ENCODE results near the gene THAP10. TPM values are rescaled to one million over a fixed set of nuclear protein-coding genes. Genes with fewer than 3 reads are reported as not detected.
A peak's percentile ranks its signal among the peaks of the same experiment; 100 is the strongest.

THAP10 gene
- total RNA-seq, 1 experiment from 2014 or later, result 2.5 TPM

GRCh38 chr15:70833422-70833821 is 58.8 kb downstream of the THAP10 start:
- H3K79me2 ChIP-seq (ENCODE audit: insufficient read depth, low read length), result no peaks in the 10 kb centered on the region
- H3K4me1 ChIP-seq (ENCODE audit: insufficient read depth, low read length), result peaks cover 7% of the 10 kb centered on the region; the same call in 1 of the 2 replicates
- no peak overlapping the region for H3K27ac ChIP-seq (ENCODE audit: insufficient read length, low read depth, low read length)
- H3K27me3 Mint-ChIP-seq (ENCODE audit: low read depth), result no peaks in the 10 kb centered on the region
- H3K9me3 Mint-ChIP-seq, result no peaks in the 10 kb centered on the region; a peak in 1 of 5 replicates
- H3K4ac ChIP-seq (ENCODE audit: low read depth, low read length), result no peak overlapping the region
- no peak overlapping the region for H4K91ac ChIP-seq (ENCODE audit: insufficient read length, low read depth, low read length)
- H2BK20ac ChIP-seq (ENCODE audit: low read depth, low read length, poor library complexity, severe bottlenecking), result no peak overlapping the region
- no peak overlapping the region for H4K8ac ChIP-seq (replicated peaks; ENCODE audit: insufficient read length, low read depth, low read length)
- peak overlapping the region in 2 of 3 experiments; percentile 88 to 96; a peak in 2 of 7 replicates for H3K27ac Mint-ChIP-seq
- H2AFZ ChIP-seq (ENCODE audit: low read length), result no peak overlapping the region
- peaks cover 6% of the 10 kb centered on the region for H3K9me3 ChIP-seq (ENCODE audit: control insufficient read depth, low read depth, low read length)
- TF ChIP-seq CTCF (conservative IDR thresholded peaks at IDR 0.05), result no peak
- no peaks in the 10 kb centered on the region for H3K23me2 ChIP-seq (ENCODE audit: insufficient read length, low read depth, low read length, poor library complexity, severe bottlenecking)
- H3K14ac ChIP-seq (ENCODE audit: insufficient read depth, low read length), result no peak overlapping the region
- no peak overlapping the region for H2AK5ac ChIP-seq (ENCODE audit: insufficient read length, low read length)
- no peak for DNase-seq
- no peaks in the 10 kb centered on the region for H3K27me3 ChIP-seq (ENCODE audit: insufficient read depth, low read length)
- no peak overlapping the region for H3K9ac ChIP-seq (ENCODE audit: extremely low read depth, insufficient read length, low read length)
- H3K79me1 ChIP-seq (ENCODE audit: insufficient read depth, low read depth, low read length, poor library complexity, severe bottlenecking), result no peaks in the 10 kb centered on the region
- no peaks in the 10 kb centered on the region for H4K20me1 ChIP-seq (ENCODE audit: control insufficient read depth, insufficient read depth, insufficient read length)
- H3K4me2 ChIP-seq (ENCODE audit: insufficient read depth, insufficient read length, low read length), result no peak overlapping the region
- peaks cover 9 to 17% of the 10 kb centered on the region in 2 experiments for H3K4me1 Mint-ChIP-seq
- no peak overlapping the region for H3K18ac ChIP-seq (ENCODE audit: insufficient read length, low read depth, low read length)
- H2BK120ac ChIP-seq (ENCODE audit: low read depth, low read length, poor library complexity, severe bottlenecking), result no peak overlapping the region
- H2BK12ac ChIP-seq (ENCODE audit: insufficient read length, low read depth, low read length), result no peak overlapping the region
- H4K5ac ChIP-seq (ENCODE audit: insufficient read length, low read depth, low read length), result no peak overlapping the region
- no peak overlapping the region for H3K4me3 Mint-ChIP-seq
- no peak overlapping the region for H2BK15ac ChIP-seq (ENCODE audit: low read depth, low read length)
- H3T11ph ChIP-seq (ENCODE audit: low read length), result no peak overlapping the region
- H3K36me3 Mint-ChIP-seq (ENCODE audit: insufficient read depth in 1 of 3, low read depth in 3 of 3), result peaks cover 19 to 40% (median 38%) of the 10 kb centered on the region in 3 experiments
- no peak overlapping the region for H2BK5ac ChIP-seq (ENCODE audit: insufficient read length, low read length)
- no CpG with 5 or more reads among the region's 3 CpGs for WGBS (ENCODE audit: extremely low coverage, insufficient read length, low lambda C conversion rate)
- no peak overlapping the region for H3K56ac ChIP-seq (ENCODE audit: insufficient read length, low read depth, low read length)
- H3K23ac ChIP-seq (ENCODE audit: insufficient read length, low read depth, low read length), result no peak overlapping the region

All from H9 (cell line).